ENCODE measurements around the gene SHKBP1. TPM values are rescaled to one million over a fixed set of nuclear protein-coding genes. Genes with fewer than 3 reads are reported as not detected.

SHKBP1 gene
- total RNA-seq, 2 donors from 2014 or later = 53.6 to 87.8 TPM

DNA sequence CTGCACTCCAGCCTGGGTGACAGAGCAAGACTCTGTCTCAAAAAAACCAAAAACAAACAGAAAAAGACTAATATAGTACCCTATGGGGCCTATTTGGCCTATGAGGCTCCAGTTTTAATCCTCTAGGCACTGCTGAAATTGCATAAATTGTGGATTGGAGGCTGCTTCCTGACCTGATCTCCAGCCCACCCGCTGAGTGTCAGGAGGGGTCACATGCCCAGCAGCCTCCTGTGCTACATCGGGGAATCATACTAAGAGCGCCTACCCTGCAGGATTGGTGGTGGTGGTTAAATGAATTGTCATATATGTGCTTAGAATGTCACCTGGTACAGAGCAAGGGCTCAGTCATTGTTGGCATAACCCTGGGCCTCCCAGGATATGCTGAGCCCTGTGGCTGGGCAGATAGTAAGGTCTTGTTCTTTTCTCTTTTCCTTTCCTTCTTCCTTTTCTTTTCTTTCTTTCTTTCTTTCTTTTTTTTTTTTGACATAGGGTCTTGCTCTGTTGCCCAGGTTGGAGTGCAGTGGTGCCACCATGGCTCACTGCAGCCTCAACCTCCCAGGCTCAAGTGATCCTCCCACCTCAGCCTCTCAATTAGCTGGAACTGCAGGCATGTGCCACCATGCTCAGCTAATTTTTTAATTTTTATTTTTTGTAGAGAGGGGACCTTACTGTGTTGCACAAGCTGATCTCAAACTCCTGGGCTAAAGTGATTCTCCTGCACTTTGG, 55.8 kb downstream of the SHKBP1 start:
- Histone ChIP-seq H3K36me3 (peaks cover 4% of the 10 kb centered on the region), H3K4me1 (no peaks in the 10 kb centered on the region), H3K4me3 (no peak overlapping the region), H3K27ac (no peak overlapping the region), H3K27me3 (no peaks in the 10 kb centered on the region), H3K9me3 (no peaks in the 10 kb centered on the region), H3K9ac (ENCODE audit: low read depth in 2 of 2, low read length in 2 of 2) (no peak overlapping the region)
- no peak for DNase-seq
- intact Hi-C loops (cut with DNase I) = loop anchor here (5.0 kb wide), 1 partner anchor 80 kb away; no protein-coding TSS in a partner anchor
- TF ChIP-seq CTCF (IDR thresholded peaks at IDR 0.05) = no peak

GRCh38 chr19:40633207-40633606, 56.5 kb downstream of the SHKBP1 start:
- Histone ChIP-seq H3K27ac (no peak overlapping the region), H3K9ac (ENCODE audit: low read depth in 2 of 2, low read length in 2 of 2) (no peak overlapping the region), H3K36me3 (peaks cover 4% of the 10 kb centered on the region), H3K27me3 (no peaks in the 10 kb centered on the region), H3K4me3 (no peak overlapping the region), H3K9me3 (no peaks in the 10 kb centered on the region), H3K4me1 (no peaks in the 10 kb centered on the region)
- intact Hi-C loops (cut with DNase I) = loop anchor here (5.0 kb wide), 1 partner anchor 81 kb away; no protein-coding TSS in a partner anchor
- DNase-seq = no peak
- TF ChIP-seq CTCF (IDR thresholded peaks at IDR 0.05) = no peak

- intact Hi-C loops (cut with DNase I) = no loop called here
- H3K9me3 ChIP-seq = no peaks in the 10 kb centered on the region
- no peak for TF ChIP-seq CTCF (IDR thresholded peaks at IDR 0.05)
- DNase-seq = no peak
- no peak overlapping the region for H3K27ac ChIP-seq
- H3K36me3 ChIP-seq = no peaks in the 10 kb centered on the region
- H3K4me3 ChIP-seq = no peak overlapping the region
- H3K9ac ChIP-seq (ENCODE audit: low read depth in 2 of 2, low read length in 2 of 2) = no peak overlapping the region
- H3K4me1 ChIP-seq = no peaks in the 10 kb centered on the region
- H3K27me3 ChIP-seq = no peaks in the 10 kb centered on the region
These were observed 61.7 kb downstream of the SHKBP1 start for GRCh38 chr19:40638327-40638726.

DNA sequence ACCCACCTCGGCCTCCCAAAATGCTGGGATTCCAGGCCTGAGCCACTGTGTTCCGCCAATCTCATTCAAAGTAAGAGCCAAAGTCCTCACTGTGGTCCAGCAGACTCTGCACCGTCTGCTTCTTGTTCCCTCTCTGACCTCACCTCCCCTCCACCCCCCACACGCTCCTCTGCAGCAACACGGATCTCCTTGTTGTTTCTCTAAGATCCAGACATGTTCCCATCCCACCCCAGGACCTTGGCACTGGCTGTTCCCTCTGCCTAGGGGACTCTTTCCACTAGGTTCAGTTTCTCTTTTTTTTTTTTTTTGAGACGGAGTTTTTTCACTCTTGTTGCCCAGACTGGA, 62.9 kb downstream of the SHKBP1 start:
- H3K27ac ChIP-seq = no peak overlapping the region
- no peak for DNase-seq
- no peak for TF ChIP-seq CTCF (IDR thresholded peaks at IDR 0.05)
- no peak overlapping the region for H3K4me3 ChIP-seq
- intact Hi-C loops (cut with DNase I) = no loop called here
- no peaks in the 10 kb centered on the region for H3K4me1 ChIP-seq
- H3K9me3 ChIP-seq = no peaks in the 10 kb centered on the region
- no peaks in the 10 kb centered on the region for H3K36me3 ChIP-seq
- H3K27me3 ChIP-seq = no peaks in the 10 kb centered on the region
- H3K9ac ChIP-seq (ENCODE audit: low read depth in 2 of 2, low read length in 2 of 2) = no peak overlapping the region

GRCh38 chr19:40640744-40641143, 64.1 kb downstream of the SHKBP1 start:
- Histone ChIP-seq H3K4me1 (no peaks in the 10 kb centered on the region), H3K36me3 (no peaks in the 10 kb centered on the region), H3K27ac (peak overlapping the region; percentile 17), H3K27me3 (no peaks in the 10 kb centered on the region), H3K4me3 (no peak overlapping the region), H3K9ac (ENCODE audit: low read depth in 2 of 2, low read length in 2 of 2) (no peak overlapping the region), H3K9me3 (no peaks in the 10 kb centered on the region)
- TF ChIP-seq CTCF (IDR thresholded peaks at IDR 0.05) = no peak
- intact Hi-C loops (cut with DNase I) = no loop called here
- no peak for DNase-seq

Other genes starting within 250 kb of the SHKBP1 start
- gene C19orf47, start 228.5 kb upstream of the SHKBP1 start, total RNA-seq = 10 to 100 TPM in 1 of 2 donors, 1 to 10 TPM in 1; 9.2 to 14.9 TPM
- 100 to 1,000 TPM in 1 of 2 donors, 10 to 100 TPM in 1; 82.3 to 138 TPM for gene PLD3, start 228.2 kb upstream of the SHKBP1 start, total RNA-seq
- not detected for gene HIPK4, start 186.7 kb upstream of the SHKBP1 start, total RNA-seq
- 1 to 10 TPM; 1.4 to 1.7 TPM for gene PRX, start 163.5 kb upstream of the SHKBP1 start, total RNA-seq
- gene SERTAD1, start 150.9 kb upstream of the SHKBP1 start, total RNA-seq = 10 to 100 TPM in 1 of 2 donors, 1 to 10 TPM in 1; 8.7 to 16.0 TPM
- 10 to 100 TPM; 26.5 to 36.0 TPM for gene SERTAD3, start 132.5 kb upstream of the SHKBP1 start, total RNA-seq
- gene BLVRB, start 111.1 kb upstream of the SHKBP1 start, total RNA-seq = 10 to 100 TPM; 76.5 to 94.9 TPM
- gene SPTBN4, start 109.9 kb upstream of the SHKBP1 start, total RNA-seq = under 1 TPM; 0.29 to 0.74 TPM
- gene LTBP4, start 24.5 kb downstream of the SHKBP1 start, total RNA-seq = 100 to 1,000 TPM; 143 to 231 TPM
- 10 to 100 TPM; 12.8 to 22.0 TPM for gene NUMBL, start 113.8 kb downstream of the SHKBP1 start, total RNA-seq
- 10 to 100 TPM; 26.5 to 48.5 TPM for gene COQ8B, start 140.0 kb downstream of the SHKBP1 start, total RNA-seq
- 10 to 100 TPM; 15.8 to 22.0 TPM for gene ITPKC, start 140.2 kb downstream of the SHKBP1 start, total RNA-seq
- gene ACTMAP, start 173.6 kb downstream of the SHKBP1 start, total RNA-seq = 10 to 100 TPM; 11.1 to 18.7 TPM
- gene SNRPA, start 174.3 kb downstream of the SHKBP1 start, total RNA-seq = 100 to 1,000 TPM in 1 of 2 donors, 10 to 100 TPM in 1; 56.0 to 126 TPM
- gene MIA, start 198.6 kb downstream of the SHKBP1 start, total RNA-seq = 1 to 10 TPM; 1.0 to 3.6 TPM
- 10 to 100 TPM; 42.3 to 53.4 TPM for gene RAB4B, start 201.4 kb downstream of the SHKBP1 start, total RNA-seq
- 10 to 100 TPM; 67.3 to 87.8 TPM for gene EGLN2, start 222.3 kb downstream of the SHKBP1 start, total RNA-seq

Measured in colonic mucosa (tissue), 4 donors.